ENCODE results near the gene PYCARD. TPM values are rescaled to one million over a fixed set of nuclear protein-coding genes. Genes with fewer than 3 reads are reported as not detected.

The PYCARD gene
- total and polyA plus RNA-seq, 10 of the 15 experiments (the other 5 are each of a cell fraction or from before 2014, with no cell fraction given) = 5.1 to 106 (median 45.9) TPM

- TF ChIP-seq, protein P1, sequence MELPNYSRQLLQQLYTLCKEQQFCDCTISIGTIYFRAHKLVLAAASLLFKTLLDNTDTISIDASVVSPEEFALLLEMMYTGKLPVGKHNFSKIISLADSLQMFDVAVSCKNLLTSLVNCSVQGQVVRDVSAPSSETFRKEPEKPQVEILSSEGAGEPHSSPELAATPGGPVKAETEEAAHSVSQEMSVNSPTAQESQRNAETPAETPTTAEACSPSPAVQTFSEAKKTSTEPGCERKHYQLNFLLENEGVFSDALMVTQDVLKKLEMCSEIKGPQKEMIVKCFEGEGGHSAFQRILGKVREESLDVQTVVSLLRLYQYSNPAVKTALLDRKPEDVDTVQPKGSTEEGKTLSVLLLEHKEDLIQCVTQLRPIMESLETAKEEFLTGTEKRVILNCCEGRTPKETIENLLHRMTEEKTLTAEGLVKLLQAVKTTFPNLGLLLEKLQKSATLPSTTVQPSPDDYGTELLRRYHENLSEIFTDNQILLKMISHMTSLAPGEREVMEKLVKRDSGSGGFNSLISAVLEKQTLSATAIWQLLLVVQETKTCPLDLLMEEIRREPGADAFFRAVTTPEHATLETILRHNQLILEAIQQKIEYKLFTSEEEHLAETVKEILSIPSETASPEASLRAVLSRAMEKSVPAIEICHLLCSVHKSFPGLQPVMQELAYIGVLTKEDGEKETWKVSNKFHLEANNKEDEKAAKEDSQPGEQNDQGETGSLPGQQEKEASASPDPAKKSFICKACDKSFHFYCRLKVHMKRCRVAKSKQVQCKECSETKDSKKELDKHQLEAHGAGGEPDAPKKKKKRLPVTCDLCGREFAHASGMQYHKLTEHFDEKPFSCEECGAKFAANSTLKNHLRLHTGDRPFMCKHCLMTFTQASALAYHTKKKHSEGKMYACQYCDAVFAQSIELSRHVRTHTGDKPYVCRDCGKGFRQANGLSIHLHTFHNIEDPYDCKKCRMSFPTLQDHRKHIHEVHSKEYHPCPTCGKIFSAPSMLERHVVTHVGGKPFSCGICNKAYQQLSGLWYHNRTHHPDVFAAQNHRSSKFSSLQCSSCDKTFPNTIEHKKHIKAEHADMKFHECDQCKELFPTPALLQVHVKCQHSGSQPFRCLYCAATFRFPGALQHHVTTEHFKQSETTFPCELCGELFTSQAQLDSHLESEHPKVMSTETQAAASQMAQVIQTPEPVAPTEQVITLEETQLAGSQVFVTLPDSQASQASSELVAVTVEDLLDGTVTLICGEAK (IDR thresholded peaks at IDR 0.05; ENCODE audit: borderline replicate concordance) = no peak
- TF ChIP-seq, protein P2, sequence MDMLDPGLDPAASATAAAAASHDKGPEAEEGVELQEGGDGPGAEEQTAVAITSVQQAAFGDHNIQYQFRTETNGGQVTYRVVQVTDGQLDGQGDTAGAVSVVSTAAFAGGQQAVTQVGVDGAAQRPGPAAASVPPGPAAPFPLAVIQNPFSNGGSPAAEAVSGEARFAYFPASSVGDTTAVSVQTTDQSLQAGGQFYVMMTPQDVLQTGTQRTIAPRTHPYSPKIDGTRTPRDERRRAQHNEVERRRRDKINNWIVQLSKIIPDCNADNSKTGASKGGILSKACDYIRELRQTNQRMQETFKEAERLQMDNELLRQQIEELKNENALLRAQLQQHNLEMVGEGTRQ (IDR thresholded peaks at IDR 0.05; ENCODE audit: borderline replicate concordance, low read depth, low read length) = no peak
- no peak for TF ChIP-seq CEBPZ (IDR thresholded peaks at IDR 0.05; ENCODE audit: low read depth, low read length)
- TF ChIP-seq, protein P3, sequence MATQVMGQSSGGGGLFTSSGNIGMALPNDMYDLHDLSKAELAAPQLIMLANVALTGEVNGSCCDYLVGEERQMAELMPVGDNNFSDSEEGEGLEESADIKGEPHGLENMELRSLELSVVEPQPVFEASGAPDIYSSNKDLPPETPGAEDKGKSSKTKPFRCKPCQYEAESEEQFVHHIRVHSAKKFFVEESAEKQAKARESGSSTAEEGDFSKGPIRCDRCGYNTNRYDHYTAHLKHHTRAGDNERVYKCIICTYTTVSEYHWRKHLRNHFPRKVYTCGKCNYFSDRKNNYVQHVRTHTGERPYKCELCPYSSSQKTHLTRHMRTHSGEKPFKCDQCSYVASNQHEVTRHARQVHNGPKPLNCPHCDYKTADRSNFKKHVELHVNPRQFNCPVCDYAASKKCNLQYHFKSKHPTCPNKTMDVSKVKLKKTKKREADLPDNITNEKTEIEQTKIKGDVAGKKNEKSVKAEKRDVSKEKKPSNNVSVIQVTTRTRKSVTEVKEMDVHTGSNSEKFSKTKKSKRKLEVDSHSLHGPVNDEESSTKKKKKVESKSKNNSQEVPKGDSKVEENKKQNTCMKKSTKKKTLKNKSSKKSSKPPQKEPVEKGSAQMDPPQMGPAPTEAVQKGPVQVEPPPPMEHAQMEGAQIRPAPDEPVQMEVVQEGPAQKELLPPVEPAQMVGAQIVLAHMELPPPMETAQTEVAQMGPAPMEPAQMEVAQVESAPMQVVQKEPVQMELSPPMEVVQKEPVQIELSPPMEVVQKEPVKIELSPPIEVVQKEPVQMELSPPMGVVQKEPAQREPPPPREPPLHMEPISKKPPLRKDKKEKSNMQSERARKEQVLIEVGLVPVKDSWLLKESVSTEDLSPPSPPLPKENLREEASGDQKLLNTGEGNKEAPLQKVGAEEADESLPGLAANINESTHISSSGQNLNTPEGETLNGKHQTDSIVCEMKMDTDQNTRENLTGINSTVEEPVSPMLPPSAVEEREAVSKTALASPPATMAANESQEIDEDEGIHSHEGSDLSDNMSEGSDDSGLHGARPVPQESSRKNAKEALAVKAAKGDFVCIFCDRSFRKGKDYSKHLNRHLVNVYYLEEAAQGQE (IDR thresholded peaks at IDR 0.05; ENCODE audit: low read depth, low read length) = no peak
Observed at GRCh38 chr16:31217136-31217530, 14.6 kb upstream of the PYCARD start (continued).
